Esophagus squamous epithelium (tissue), 4 donors: Measurements from ENCODE around the gene LTN1.

Experiments
- CTCF ChIP-seq, 6 experiments: fragments of 450-650 bp in 4 of 6; fragments of 200-600 bp in 2 of 6; sonication (generic) in 2 of 6; IDR thresholded peaks; one replicate each; pipeline ENCODE4 v1.5.1; 2016 to 2019; ENCODE audit warnings: antibody characterized with exemption in 6 of 6, mild to moderate bottlenecking in 4 of 6, moderate library complexity in 4 of 6
- POLR2A ChIP-seq, 4 donors: fragments of 450-650 bp; IDR thresholded peaks; one replicate each; pipeline ENCODE4 v1.6.1; 2017; ENCODE audit warnings: antibody characterized with exemption in 4 of 4, mild to moderate bottlenecking in 4 of 4, moderate library complexity in 3 of 4

GRCh38 chr21:28906841-28907240 lies 85.8 kb downstream of the LTN1 start:
- TF ChIP-seq CTCF (IDR thresholded peaks at IDR 0.05) (no peak), POLR2A (IDR thresholded peaks at IDR 0.05) (no peak)
